ENCODE measurements around the gene CHP2.
"Not testable (repeated sequence)": the region's sequence is repeated elsewhere in the genome, so short reads cannot be mapped to it uniquely, and the experiment has no call there.

CHP2 gene

GRCh38 chr16:23748630-23749029 is 6.2 kb upstream of the CHP2 start:
- no peak for DNase-seq

DNA sequence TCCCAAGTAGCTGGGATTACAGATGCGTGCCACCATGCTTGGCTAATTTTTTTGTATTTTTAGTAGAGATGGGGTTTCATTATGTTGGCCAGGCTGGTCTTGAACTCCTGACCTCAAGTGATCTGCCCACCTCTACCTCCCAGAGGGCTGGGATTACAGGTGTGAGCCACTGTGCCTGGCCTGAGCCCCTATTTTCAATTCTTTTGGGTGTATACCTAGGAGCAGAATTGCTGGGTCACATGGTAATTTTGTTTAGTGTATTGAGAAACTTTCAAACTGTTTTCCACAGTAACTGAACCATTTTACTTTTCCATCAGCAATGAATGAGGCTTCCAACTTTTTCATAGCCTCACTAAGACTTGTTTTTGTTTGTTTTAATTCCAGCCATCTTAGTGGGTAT is 3.8 kb upstream of the CHP2 start:
- DNase-seq, result not testable (repeated sequence)

- DNase-seq, result no peak
Measured at GRCh38 chr16:23753908-23754593, 775 bp upstream of the CHP2 start.

DNA sequence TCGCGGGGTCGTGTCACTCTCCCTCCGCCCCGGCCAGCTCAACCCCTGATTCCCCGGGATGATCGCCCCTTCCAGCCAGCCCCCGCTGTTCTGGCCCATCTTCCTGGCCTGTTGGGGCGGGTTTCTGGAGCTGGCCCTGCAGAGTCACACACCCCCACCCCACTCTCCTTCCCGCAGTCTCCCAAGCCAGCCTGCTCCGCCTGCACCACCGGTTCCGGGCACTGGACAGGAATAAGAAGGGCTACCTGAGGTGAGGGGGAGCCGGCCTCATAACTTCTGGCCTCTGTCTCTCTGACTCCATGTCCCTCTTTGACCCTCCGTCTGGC is 621 bp downstream of the CHP2 start:
- no peak for DNase-seq

DNA sequence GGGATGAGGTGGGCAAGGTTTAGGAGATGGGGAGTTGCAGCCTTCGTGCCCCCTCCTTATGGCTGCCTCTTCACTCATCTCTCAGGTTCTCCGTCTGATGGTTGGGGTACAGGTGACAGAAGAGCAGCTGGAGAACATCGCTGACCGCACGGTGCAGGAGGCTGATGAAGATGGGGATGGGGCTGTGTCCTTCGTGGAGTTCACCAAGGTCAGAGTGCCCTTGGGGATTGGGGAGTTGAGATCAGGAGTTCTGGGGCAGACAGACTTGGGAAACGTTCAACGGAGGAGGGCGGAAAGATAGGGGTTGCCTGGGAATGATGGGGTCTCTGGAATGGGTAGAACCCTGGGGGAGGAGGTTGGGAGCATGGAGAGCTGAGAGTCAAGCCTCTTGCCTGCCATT is 2.3 kb downstream of the CHP2 start:
- no peak for DNase-seq

- DNase-seq, result no peak
Measured at GRCh38 chr16:23757937-23758619, 3.3 kb downstream of the CHP2 start.

GRCh38 chr16:23765933-23766332 is 11.1 kb downstream of the CHP2 start:
- no peak for DNase-seq

DNA sequence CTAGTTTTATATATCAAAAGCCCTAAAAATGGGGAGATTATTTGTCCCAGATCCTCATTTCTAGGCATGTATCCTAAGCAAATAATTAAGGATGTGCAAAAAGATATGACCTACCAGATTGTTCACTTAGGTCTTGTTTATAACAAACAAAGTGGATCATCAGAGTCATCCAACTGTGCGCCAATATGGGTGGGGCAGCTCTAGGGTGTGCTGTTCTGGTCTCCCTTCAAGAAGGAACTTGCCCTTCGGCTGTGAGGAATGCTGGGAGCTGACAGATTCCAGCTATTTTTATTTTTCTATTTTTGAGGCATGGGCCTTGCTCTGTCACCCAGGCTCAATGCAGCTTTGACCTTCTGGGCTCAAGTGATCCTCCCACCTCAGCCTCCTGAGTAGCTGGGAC is 13.8 kb downstream of the CHP2 start:
- DNase-seq, result no peak

DNA sequence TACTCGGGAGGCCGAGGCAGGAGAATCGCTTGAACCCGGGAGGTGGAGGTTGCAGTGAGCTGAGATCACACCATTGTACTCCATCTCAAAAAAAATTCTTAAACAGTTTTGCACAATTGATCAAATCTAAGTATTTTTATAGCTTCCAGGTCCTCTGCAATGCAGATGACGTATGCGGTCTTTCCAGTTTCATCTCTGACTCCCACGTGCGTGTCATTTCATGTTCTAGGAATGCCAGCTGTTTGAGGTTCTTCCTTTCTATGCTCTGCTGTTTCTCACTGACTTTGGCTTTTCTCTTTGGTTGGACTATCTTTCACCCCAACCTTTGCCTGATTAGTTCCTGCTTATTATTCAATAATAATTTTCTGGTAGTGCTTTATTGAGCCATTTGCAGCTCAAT is 16.2 kb downstream of the CHP2 start:
- no peak for DNase-seq

DNA sequence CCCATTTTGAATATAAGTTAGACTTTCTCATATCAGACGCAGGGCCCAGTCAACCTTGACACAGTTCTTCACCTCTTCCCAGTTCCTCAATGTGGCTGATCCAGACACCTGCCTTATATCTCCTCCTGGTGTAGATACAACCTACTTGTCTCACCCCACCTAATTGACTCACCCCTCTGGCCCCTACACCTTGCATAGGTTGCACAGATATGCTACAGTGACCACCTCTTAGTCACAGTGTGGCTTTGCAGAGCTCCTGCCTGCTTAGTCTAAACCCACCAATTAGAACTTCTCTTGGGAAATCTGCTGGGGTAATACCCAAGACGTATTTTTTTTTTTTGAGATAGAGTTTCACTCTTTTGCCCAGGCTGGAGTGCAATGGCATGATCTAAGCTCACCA is 16.8 kb downstream of the CHP2 start:
- no peak for DNase-seq

DNA sequence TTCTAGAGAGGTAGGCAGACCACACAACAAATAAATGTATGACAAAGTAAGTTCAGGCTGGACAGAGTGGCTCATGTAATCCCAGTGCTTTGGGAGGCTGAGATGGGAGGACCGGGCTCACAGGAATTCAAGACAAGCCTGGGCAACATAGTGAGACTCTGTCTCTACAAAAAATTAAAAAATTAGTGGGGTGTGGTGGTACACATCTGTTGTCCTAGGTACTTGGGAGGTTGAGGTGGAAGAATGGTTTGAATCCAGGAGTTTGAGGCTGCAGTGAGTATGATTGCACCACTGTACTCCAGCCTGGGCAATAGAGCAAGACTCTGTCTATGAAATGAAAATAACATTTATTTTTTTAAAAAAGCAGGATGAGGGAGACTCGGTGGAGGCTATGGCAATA is 18.5 kb downstream of the CHP2 start:
- no peak for DNase-seq

DNA sequence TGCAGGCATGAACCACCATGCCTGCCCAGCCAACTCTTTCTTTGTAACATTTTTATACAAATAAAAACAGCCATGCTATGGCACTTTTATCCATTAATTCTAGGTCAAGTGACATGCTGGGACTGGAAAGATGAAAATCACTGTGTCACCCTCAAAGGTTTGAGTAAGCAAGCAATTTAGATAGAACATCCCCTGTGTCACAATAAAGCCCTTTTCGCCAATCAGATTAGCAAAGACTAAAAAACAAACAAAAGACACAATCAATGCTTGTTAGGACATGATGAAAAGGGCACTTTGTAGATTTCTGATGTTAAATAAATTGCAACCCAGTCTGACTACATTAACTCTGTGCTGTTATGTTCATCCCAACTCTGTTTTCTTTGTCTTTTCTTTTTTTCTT is 26.4 kb downstream of the CHP2 start:
- peak; percentile 26 for DNase-seq

- DNase-seq, result no peak
Measured at GRCh38 chr16:23784811-23785447, 30.1 kb downstream of the CHP2 start.

DNA sequence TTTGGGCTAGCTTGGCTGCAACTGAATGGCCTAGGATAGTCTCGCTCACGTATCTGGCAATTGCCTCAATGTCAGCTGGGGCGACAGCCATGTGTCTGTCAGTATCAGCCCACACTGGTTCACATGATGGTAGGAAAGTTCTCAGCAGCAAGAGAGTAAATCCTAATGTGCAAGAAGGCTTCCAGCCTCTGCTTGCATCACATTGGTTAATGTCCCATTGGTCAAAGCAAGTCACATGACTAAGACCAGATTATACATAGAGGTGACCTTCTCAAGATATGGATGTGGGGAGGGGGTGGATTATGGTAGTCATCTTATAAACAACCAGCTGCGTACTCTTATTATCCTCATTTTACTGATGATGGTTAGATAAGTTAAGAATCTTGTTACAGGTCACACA is 31.0 kb downstream of the CHP2 start:
- DNase-seq, result no peak

DNA sequence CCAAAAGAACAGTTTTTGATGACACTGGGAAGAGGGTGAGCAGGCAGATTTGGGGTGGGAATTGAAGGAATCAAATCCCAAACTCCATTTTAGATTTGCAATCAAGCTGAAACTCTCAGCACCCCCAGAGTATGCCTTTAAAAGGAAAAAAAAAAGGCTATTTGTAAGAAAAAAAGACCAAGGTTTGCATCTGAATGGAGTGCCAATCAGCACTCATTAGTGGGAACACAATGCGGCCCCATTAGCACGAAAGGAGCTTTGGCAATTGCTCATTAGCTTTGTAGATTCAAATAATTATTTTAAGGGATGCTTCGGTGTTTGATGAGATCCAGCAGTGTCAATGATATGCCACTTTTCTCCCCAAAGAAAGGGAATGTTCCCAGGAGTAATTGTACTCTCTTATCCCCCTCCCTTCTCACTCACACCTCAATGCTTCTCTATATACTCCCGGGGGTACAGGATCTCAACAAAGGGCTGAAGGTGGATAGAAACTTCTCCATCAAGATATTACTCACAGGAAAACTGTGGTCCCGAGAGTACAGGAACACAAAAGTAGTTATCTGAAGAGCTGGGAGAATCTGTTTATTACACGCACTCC is 32.2 kb downstream of the CHP2 start:
- DNase-seq, result no peak

- DNase-seq, result no peak
Measured at GRCh38 chr16:23788685-23789084, 33.9 kb downstream of the CHP2 start.

DNA sequence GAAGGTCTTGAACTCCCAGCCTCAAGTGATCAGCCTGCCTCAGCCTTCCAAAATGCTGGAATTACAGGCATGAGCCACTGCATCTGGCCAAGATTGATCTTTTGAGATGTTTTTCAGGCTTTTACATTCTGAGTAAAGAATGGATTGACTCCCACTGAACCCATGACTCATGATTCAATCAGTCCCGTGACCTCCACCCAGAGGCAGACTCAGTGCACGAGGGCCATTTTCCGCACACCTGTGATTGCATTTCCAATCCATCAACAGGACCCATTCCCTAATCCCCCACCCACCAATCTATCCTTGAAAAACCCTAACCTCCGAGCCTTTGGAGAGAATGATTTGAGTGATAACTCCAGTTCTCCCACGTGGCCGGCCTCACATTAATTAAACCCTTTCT is 40.6 kb downstream of the CHP2 start:
- no peak for DNase-seq

DNA sequence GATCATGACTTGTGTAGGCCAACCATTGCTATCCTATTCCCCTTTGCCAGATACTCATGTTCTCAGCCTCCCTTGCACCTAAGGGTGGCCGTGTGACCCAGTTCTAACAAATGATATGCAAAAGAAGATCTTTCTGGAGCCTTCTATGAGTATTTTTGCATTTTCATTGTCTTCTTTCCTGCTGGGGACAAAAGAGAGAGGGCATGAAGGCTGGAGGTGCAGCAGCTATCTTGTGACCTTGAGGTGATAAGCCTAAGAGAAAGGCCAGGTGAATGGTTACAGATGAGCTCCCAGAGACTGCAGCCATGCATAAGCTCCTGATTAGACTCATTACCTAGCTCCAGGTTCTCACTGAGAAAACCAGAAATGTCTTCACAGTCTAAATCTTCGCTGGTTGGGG is 42.1 kb downstream of the CHP2 start:
- DNase-seq, result no peak

- DNase-seq, result peak; percentile 2
Measured at GRCh38 chr16:23801378-23801777, 46.6 kb downstream of the CHP2 start.

GRCh38 chr16:23802776-23803175 is 48.0 kb downstream of the CHP2 start:
- no peak for DNase-seq

DNA sequence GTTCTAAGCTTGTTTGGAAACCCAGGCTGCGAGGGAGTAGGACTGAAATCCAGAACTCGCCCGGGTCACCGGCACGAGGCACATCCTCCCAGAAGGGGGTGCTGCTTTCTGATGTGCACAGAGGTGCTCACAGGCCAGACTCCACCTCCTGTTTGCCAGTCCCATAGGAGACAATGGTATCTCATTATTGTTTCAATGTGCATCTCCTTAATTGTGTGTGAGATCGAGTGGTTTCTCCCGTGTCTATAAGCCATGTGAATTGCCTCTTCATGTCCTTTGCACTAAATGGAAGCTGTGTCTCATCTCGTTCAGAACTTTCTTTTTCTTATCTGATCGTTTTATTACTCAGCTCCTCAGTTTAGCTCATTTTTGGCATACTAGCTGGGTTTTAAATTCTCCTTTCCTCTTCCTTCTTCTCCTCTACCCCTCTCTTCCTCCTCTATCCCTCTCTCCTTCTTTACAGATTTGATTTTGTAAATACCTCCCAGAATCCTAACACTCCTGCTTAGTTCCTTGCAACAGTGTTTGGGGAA is 48.8 kb downstream of the CHP2 start:
- peak; percentile 16 for DNase-seq

DNA sequence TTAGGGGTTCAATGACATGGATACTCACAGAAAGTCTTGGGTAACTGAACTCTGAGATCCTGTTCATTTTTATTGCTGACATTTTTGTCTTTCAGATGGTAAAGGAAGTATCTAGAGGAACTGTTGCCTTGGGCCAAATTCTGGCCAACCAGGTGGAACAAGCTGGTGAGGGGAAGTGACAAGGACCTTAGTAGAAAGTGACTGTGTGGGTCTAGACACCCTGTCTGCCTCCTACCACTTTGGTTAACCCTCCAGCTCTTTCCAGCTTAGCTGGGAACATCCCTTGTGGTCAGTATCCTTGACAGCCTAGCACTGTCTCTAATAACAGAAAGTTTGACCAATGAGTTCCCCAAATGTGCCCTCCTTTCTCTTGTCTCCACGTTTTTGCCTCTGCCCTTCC is 52.2 kb downstream of the CHP2 start:
- no peak for DNase-seq

Measured in NCI-H1105 treated with DMSO at 0.1 percent for 48 hours (cell line).